HPDE6-E6E7 (cell line): ENCODE results near the gene CST9.
"Not testable (repeated sequence)": the region's sequence is repeated elsewhere in the genome, so short reads cannot be mapped to it uniquely, and the experiment has no call there.

Experiments
- DNase-seq: peaks from one replicate; pipeline ENCODE4 v3.0.0; 2011; ENCODE audit warnings: missing footprints; ENCODE audit errors: extremely low spot score

The CST9 gene

GRCh38 chr20:23623666-23624323, 18.1 kb upstream of the CST9 start:
- no peak for DNase-seq

- DNase-seq, result peak; percentile 98
Measured at GRCh38 chr20:23622839-23623343, 17.2 kb upstream of the CST9 start.

DNA sequence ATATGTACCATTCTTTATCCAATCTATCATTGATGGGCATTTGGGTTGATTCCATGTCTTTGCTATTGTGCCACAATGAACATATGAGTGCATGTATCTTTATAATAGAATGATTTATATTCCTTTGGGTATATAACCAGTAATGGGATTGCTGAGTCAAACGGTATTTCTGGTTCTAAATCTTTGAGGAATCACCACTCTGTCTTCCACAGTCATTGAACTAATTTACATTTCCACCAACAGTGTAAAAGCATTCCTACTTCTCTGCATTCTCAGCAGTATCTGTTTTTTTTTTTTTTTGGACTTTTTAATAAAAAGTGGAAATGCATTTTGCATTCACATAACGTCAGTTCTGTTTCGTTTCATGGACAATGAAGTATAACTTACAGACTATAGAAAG, 16.7 kb upstream of the CST9 start:
- not testable (repeated sequence) for DNase-seq

DNA sequence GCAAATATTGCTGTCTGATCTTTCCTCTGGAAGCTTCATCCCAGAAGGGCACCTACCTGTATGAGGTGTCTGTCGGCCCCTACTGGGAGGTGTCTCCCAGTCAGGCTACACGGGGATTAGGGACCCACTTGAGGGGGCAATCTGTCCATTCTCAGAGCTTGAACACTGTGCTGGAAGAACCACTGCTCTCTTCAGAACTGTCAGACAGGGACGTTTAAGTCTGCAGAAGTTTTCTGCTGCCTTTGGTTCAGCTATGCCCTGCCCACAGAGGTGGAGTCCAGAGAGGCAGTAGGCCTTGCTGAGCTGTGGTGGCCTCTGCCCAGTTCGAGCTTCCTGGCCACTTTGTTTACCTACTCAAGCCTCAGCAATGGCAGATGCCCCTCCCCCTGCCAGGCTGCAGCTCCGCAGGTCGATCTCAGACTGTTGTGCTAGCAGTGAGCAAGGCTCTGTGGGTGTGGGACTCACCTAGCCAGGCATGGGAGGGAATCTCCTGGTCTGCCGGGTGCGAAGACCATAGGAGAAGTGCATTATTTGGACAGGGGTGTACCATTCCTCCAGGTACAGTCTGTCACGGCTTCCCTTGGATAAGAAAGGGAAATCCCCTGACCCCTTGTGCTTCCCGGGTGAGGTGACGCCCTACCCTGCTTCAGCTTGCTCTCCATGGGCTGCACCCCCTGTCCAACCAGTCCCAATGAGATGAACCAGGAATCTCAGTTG, 15.1 kb upstream of the CST9 start:
- not testable (repeated sequence) for DNase-seq

DNA sequence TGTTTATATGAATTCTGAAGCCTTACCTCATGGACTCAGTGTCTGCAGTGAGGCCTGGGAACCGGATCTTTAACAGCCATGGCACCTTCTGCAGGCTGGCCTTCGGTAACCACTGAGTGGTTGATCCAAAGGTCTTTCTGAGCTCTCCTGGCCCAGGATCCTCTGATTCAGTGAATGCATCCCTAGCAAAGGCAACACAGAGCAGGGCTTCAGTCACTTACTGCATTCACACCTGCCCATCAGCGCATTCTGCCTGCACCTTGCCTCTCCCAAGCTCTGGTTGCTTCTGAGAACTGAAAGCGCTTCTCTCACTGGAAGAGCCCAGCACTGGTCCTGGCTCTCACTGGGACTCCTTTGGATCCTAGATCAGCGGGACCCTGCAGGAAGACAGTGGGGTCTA, 8.4 kb upstream of the CST9 start:
- no peak for DNase-seq

DNA sequence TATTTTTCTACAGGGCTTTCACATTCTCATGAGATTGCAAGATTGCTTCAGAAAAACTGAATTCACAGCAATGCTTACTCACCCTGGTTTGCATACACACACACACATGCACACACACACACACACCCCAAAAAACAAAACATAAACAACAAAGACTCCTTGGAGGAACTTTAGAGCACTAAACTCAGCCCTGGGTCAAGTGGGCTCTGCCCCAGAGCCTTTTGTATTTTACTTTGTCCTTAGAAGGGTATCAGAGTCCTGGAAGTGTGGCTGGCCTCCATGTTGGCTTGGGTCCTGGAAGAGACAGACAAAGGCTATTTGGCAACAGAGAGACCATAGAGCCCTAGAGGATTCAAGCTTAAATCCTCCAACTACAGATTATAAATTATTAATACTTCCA, 8.0 kb upstream of the CST9 start:
- DNase-seq, result no peak

DNA sequence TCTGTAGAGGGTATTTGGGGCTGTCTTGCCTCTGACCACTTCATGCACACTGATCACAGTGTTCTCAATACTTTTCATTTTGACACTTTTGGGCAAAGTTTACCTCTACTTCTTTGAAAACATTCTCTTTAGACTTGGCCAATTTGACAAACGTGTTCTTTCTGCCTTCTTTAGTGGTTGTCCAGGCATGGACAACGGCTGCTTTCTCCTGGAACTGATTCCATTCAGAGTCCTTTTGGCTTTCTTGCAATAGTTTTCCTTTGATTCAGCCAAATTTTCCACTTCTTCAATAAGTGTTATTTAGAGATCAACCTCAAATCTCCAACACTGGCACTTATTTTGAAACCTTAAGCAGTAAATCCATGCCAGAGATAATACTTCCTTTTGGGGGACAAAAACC, 6.7 kb upstream of the CST9 start:
- no peak for DNase-seq

DNA sequence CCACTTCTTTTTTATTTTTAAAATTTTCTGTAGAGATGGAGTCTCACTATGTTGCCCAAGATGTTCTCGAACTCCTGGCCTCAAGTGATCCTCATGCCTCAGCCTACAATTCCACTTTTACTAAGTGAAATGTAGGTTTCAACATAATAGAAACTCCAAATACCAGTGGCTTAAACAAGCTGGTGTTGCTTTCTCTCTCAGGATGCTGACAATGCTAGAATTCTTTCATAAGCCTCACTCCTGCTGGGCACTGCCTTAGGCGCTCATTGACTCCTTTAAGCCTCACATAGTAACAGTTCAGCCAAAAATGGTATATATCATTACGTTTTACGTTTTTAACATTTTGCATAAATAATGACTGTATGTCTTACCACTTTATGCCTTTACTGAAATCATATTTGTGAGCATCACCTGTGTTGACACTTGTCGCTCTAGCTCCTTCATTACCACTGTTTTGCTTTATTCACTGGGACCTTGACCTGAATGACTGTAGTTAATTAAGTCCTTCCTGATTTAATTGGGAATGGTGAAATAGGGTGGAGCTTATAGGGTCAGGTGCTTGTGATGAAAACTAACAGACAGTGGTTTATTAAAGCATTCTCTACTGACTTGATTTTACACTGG, 3.9 kb upstream of the CST9 start:
- DNase-seq, result no peak

DNA sequence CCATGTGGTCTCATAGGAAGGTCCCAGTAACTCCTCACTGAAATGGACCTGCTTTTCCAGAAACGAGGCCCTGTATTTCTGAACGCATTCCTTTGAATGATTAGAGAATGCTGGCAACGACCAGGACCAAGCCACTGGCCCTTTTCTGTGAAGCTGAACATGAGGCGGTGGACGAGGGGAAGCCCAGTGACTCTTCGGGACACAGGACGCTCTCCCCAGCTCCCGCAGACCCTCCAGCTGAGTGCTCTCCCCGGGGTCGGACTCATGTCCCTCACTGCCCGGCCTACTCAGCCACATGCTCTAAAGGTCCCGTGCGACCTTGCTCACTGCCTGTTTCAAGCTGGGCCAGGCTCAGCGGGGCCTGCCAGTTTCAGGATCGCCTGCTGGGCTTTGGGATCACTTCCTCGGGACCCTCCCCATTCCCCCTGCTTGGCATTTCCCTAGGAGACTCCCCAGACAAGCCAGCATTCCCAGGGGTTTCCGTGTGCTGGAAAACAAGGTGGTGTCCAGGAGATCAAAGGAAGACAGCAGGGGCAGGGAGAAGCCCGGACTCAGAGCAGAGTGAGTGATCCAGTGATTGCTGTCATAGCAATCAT, 2.6 kb upstream of the CST9 start:
- DNase-seq, result no peak

GRCh38 chr20:23607497-23608245, 2.0 kb upstream of the CST9 start:
- no peak for DNase-seq

GRCh38 chr20:23606652-23607049, 934 bp upstream of the CST9 start:
- DNase-seq, result peak; percentile 96

- DNase-seq, result no peak
Measured at GRCh38 chr20:23604306-23604705, 1.4 kb downstream of the CST9 start.

DNA sequence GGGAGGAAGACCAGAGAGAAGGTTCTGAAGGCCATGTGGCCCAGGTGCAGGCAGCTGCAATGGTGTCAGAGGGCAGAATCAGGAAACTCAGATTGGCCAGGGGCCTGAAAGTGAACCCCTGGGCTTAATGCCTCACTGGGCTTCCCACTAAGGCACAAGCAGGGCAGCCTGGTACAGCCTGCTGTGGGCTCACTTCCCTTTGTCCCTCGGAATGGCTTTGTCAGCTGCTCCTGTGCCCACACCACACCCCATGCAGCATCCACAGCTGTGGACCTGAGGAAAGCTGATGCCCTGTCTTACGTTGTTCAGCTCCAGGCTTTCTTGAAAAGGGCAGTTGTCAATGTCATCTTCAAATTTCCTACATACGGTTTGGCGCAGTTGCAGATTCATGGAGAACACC, 2.4 kb downstream of the CST9 start:
- DNase-seq, result no peak

- DNase-seq, result no peak
Measured at GRCh38 chr20:23602699-23603098, 3.0 kb downstream of the CST9 start.

GRCh38 chr20:23602241-23602640, 3.5 kb downstream of the CST9 start:
- no peak for DNase-seq

GRCh38 chr20:23601715-23602114, 4.0 kb downstream of the CST9 start:
- DNase-seq, result no peak

DNA sequence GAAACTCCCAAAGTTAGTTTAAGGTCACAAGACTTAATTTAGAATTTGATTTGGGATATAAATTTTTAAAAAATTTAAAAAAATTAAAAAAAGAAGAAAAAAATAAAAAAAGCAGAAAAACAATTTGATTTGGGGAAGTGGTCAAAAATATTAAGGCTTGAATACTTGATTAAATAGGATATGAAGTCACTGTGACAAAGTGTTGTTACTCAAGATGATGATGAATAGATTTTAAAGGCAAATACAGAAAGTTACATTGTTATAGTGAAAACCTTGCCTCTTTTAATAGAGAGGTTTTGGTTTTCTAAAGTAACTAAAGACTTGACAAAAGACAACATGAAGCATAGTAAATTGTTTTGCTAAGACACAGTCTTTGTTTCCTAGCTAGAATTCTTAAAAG, 7.2 kb downstream of the CST9 start:
- DNase-seq, result no peak

- no peak for DNase-seq
Measured at GRCh38 chr20:23596579-23597250, 9.0 kb downstream of the CST9 start.

DNA sequence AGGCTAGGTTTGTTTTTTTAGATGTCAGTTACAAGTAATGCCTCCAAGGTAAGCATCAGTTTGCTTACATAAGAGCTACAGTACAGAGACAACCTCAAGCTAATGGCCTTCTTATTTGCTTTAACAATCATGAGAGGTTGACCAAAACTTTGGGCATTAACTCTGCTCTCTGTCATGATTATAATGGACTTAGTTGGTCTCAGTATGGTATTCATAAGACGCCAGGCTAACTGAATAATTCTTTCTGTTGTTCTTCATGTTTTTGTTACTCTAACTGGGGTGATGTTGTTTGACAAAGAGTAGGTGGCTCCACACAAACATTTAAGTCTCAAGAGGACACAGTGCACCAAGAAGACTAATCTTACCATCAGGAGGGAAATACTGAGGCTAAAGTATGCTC, 9.8 kb downstream of the CST9 start:
- no peak for DNase-seq

DNA sequence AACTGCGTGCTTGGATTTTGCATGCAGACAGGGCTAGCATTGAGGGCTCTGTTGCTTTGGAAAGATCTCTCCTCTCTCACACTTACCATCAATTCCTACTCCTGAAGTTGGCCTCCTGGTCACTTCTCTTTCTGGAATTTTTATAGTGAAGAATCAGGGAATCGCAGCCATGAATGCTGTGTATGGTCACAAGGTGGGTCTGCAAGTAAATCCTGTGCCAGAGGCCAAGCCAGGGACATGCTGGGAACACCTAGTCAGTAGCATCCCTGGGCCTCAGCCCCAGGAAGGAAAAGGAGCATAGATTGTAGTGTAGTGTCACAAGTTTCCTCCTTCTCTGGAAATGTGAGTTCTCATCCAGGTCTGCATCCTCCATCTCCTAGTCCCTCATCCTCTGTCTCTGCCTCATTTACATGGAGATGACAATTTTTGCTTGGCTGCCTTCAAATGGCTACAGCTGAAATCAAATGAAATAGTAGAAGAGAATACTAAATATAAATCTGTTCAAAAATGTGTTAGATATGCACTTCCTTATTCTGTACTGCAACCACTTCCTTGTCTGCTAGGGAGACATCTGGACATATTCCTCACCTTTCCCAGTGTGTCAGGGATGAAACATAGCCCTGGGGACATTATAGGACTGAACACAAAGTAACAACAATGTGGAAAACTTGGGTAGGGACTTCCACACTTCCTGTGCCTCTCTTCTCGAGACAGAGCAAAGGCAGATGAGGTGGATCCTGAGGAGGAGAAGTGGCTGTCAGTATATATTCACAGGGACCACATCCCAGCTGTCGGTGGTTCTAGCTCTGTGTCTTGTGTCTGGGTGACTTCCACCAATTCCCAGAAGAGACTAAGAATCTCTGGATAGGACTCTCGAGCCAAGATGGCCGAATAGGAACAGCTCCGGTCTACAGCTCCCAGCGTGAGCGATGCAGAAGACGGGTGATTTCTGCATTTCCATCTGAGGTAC, 17.0 kb downstream of the CST9 start:
- no peak for DNase-seq
